IPS-NIHi7 (cell line): Measurements from ENCODE around the gene CTNND1.
"Not testable (repeated sequence)": the region's sequence is repeated elsewhere in the genome, so short reads cannot be mapped to it uniquely, and the experiment has no call there.

ENCODE experiments used
- DNase-seq: peaks from one replicate; pipeline ENCODE4 v3.0.0; 2012; ENCODE audit warnings: mixed read lengths; ENCODE audit errors: extremely low spot score

Gene CTNND1, protein sequence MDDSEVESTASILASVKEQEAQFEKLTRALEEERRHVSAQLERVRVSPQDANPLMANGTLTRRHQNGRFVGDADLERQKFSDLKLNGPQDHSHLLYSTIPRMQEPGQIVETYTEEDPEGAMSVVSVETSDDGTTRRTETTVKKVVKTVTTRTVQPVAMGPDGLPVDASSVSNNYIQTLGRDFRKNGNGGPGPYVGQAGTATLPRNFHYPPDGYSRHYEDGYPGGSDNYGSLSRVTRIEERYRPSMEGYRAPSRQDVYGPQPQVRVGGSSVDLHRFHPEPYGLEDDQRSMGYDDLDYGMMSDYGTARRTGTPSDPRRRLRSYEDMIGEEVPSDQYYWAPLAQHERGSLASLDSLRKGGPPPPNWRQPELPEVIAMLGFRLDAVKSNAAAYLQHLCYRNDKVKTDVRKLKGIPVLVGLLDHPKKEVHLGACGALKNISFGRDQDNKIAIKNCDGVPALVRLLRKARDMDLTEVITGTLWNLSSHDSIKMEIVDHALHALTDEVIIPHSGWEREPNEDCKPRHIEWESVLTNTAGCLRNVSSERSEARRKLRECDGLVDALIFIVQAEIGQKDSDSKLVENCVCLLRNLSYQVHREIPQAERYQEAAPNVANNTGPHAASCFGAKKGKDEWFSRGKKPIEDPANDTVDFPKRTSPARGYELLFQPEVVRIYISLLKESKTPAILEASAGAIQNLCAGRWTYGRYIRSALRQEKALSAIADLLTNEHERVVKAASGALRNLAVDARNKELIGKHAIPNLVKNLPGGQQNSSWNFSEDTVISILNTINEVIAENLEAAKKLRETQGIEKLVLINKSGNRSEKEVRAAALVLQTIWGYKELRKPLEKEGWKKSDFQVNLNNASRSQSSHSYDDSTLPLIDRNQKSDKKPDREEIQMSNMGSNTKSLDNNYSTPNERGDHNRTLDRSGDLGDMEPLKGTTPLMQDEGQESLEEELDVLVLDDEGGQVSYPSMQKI

DNA sequence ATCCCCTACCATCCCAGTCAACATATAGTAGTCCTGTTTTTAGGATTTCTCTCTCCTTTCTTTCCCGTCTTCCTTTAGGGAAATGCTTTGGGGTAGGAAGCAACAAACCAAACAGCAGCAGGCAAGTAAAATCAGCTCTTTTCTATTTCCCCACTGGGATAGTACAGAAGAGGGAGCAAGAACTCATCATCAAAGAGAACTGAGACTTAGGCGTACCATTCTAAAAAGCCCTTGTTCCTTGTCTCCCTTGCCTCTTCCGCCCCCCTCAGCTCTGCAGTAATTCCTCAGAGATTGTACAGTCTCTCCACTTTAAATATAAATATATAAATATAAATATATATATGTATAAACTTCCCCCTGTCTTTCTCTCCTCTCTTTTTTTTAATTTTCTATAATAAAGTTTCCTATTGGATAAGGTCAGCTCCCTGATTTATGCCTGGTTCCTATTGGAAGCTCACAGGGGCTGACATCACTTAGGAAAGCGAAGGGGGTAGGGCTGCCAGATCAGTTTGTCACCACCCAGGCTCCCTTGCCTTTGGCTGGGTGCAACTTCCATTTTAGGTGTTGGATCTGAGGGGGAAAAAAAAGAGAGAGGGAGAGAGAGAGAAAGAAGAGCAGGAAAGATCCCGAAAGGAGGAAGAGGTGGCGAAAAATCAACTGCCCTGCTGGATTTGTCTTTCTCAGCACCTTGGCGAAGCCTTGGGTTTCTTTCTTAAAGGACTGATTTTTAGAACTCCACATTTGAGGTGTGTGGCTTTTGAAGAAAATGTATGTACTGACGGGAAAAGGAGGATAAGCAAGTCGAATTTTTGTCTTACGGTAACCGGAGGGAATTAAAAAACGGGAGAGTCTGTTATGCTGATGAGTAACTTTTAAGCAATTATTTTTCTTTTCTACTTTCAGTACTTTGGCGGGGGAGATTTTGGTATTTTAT is at the start of gene CTNND1:
Gene CTNND1, plus strand, starts transcription at position 502 of the 934 bp plus-strand sequence. CDS start 29,677 bp downstream, outside the sequence.
- peak; percentile 95 for DNase-seq

DNA sequence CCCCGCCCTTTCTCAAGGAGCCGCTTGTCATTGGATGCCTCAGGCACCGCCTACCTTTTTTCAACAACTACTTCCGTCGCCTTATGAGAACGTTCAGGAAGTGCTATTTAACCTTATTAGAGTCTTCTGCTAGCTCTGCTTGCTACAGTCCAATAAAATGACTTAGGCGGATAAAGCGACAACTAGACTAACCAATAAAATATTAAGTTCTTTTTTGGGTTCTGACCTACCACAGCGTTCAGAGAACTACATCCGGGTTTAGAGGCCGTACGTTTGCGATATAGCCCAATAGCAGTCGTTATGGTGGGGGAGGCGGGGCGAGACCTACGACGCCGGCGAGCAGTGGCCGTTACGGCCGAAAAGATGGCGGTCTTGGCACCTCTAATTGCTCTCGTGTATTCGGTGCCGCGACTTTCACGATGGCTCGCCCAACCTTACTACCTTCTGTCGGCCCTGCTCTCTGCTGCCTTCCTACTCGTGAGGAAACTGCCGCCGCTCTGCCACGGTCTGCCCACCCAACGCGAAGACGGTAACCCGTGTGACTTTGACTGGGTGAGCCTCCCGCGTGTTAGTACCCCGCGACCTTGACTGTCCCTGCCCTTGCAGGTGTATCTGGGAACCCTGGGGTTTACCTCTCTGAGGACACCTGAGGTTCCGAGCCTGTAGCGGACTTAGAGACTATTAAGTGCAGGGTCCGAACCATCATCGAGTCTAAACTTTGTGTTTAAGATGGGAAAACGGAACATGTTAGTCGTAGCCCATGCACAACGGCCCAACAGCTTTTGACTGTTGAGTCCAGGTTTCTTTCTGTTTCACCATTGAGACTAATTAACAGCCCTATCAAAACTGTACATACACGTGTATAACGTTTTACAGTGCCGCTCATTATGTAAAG is 49.1 kb upstream of the CTNND1 start, which contains the start of gene TMX2:
Gene TMX2, plus strand, starts transcription at position 338 of the 895 bp plus-strand sequence. Its CDS starts 26 bp downstream, at position 364.
- DNase-seq: peak; percentile 89

DNA sequence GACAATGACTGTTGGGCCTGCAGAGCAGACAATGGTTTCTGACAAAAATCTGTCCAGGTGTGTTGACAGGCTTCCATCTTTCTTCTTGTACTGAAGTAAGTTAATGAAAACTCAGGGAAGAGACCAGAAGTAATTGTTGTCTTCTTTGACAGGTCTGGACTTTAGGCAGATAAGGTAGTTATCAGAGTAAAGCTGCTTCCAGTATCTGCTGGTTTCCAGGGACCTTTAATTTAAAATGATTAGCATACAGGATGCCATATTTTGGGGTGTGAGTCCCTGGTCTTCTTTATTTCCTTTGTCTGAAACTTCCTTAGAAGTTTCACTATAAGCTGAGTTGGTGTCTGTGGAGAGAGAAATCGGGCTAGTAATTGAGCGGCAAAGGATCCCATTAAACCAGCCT is 47.8 kb upstream of the CTNND1 start:
- no peak for DNase-seq

DNA sequence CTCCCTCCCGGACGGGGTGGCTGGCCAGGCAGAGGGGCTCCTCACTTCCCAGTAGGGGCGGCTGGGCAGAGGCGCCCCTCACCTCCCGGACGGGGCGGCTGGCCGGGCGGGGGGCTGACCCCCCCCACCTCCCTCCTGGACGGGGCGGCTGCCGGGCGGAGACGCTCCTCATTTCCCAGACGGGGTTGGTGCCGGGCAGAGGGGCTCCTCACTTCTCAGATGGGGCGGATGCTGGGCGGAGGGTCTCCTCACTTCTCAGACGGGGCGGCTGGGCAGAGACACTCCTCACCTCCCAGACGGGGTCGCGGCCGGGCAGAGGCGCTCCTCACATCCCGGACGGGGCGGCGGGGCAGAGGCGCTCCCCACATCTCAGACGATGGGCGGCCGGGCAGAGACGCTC is 44.9 kb upstream of the CTNND1 start:
- DNase-seq: not testable (repeated sequence)

DNA sequence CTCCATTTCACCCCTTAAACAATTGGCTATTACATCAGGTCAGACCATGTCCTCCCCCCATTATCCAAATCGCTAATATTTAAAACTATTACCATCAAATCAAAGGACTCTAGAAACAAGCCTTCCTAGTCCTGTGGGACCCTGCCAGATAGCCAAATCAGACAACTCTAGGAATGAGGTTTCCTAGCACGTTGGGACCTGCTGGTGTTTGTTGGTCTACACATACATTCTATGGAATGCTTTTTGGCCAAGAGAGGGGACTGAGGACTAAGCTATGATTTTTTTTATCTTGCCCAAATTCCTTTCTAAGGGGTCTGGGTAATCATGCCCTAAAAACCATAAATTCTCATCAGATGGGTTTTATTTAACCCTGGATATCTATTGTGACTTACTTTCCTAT is 34.4 kb upstream of the CTNND1 start:
- DNase-seq: no peak

DNA sequence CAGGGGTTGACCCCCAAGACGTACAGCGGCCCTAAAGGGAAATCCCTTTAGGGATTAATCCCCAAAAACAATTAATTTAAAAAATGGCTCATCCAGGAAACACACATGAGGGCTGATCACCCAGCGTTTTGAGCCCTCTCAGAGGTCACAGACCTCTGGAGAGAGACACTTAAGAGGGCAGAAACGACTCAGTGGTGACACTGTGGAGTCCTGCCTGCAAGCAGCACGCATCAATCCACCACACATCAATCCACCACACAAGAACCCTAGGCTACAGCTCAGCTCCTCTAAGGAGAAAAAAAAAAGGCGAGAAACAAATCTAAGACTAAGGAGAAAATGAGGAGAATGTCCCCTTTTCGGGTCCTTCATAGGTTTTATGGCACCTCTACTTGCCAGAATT is 32.8 kb upstream of the CTNND1 start:
- no peak for DNase-seq

DNA sequence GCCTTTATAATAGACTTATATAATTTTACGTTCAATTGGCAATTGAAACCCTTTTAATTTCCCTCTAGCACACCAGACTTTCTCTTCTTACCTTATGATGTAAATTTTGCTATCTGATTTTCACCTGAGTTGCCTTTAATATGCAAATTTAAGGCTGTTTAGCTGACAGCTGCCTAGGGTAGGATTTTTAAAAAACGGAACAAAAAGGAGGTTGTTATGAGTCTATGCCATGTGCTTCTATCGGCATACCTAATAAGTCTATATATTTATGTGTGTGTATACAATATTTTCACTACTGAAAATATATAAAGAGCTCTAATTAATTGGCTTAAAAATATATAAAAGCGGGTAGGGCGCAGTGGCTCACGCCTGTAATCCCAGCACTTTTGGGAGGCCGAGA is 32.1 kb upstream of the CTNND1 start:
- DNase-seq: no peak

DNA sequence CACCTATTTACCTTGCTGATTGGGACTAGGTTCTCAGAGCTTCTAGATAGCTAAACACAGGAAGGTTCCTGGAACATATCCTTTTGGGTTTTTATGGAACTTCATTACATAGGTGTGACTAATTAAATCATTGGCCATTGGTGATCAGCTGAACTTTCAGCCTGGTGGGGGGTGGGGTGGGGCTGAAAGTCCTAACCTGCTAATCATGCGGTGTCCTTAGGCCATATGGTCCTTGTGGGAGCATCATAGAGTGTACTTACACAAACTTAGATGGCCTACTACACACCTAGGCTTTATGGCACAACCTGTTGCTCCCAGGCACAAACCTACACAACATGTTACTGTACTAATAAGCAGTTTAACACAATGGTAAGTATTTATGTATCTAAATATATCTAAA is 28.9 kb upstream of the CTNND1 start:
- DNase-seq: no peak

DNA sequence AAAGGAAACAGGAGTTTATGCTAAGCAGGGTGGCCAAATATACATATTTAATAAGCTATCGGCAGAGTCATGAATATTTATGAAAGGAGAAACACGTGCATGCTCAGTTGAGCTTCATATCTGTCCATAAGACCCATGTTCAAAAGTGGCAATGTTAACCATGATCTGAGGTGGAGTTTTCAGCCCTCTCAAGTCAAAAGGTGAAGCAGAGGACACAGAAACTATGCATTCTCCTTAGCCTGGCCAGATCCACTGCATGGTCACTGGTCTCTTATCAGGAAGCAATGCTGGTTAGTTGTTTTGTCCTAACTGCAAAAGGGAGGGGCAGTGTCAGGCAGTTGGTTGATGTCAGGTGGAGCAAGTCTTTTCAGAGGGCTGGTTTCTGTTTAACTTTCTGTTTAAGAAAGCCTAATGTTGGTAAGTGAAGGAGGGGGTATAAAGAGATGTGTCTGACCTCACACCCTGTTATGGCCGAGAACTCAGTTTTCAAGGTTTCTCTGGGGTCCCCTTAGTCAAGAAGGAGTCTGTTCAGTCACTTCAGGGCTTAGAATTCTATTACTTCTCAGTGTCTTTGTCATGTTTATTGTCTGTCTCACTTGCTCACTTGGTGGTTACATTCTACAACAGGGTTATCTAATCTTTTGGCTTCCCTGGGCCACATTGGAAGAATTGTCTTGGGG is 25.8 kb upstream of the CTNND1 start:
- no peak for DNase-seq

DNA sequence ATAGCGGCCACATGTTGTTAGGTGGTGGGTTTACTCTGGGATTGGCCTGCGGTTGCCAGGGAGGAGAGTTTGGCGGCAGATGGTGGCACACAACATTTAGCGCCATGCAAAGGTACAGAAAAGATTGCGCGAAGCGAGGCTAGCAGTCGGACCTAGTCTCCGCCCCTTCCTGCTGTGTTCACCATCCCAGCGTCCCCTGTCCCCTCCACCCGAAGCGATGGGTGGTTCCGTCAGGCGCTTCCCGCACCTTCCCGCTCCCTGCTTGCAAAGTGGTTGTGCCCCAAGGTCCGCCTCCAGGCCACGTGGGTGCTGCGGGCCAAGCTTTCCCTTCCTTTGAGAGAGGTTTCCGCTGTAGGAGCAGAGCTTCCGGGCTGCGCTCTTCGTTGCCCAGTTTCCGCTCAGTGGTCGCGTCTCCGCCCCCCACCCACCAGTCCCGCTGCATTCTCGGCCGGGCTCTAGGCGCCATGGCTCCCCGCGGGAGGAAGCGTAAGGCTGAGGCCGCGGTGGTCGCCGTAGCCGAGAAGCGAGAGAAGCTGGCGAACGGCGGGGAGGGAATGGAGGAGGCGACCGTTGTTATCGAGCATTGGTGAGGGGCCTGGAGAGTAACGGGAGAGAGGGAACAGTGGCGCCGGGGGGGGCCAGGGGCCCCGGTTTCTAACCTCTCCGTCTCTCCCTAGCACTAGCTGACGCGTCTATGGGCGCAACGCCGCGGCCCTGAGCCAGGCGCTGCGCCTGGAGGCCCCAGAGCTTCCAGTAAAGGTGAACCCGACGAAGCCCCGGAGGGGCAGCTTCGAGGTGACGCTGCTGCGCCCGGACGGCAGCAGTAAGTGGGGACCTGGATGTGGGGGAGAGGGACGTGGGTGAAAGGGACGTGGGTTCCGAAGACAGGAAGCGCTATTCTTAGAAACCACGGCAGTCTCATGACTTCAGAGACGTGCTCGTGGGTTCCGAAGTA is 20.2 kb upstream of the CTNND1 start, which contains the start of gene SELENOH:
Gene SELENOH, plus strand, starts transcription at position 360 of the 955 bp plus-strand sequence. Its CDS starts 105 bp downstream, at position 465.
- peak; percentile 97 for DNase-seq

DNA sequence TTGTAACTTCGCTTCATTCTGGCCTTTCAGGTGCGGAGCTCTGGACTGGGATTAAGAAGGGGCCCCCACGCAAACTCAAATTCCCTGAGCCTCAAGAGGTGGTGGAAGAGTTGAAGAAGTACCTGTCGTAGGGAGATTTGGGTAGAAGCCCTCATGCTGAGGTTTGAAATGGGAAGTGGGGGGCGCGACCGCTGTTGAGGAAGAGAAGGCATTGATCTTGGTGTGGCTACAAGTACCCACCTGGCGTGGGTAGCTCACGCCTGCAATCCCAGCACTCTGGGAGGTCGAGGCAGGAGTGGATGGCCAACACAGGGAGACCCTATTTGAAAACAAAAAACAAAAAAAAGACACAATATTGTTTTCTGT is 19.5 kb upstream of the CTNND1 start:
- no peak for DNase-seq

DNA sequence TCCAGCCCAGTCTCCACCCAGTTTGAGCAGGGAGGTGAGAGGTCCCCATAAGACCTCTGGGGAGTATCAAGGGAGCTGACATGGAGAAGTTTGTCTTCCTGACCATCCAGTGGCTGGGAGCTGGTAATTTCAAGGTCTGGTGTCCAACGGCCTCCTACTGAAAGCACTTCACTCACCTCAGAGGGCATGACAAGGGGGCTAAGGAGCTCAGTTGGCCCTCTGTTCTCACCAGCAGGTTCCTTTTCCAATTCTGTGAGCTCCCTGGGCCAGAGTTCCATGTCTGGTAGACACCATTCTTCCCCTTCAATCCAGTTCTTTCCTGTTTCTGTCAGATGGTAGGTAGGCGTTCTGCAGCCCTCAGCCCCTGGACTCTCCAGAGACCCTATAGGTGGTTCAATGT is 17.2 kb upstream of the CTNND1 start:
- DNase-seq: no peak

DNA sequence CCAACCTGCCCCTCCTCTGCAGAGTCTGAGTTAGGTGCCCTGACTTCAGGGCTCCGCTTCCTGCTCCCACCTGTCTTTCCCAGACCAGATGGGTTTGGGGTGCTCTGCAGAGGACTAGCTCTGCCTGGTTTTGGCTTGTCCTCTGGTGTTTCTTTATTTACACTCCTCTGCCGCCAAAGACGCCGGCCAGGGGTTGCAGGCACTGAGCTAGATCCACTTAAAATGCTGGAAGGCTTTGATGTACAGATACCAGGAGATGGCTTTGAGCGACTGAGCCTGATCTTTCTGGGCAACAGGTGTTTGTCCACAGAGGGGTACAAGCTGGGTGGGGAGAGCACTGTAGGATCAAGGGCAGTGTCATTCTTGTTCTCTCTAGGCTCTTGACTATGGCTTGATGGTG is 16.4 kb upstream of the CTNND1 start:
- no peak for DNase-seq

DNA sequence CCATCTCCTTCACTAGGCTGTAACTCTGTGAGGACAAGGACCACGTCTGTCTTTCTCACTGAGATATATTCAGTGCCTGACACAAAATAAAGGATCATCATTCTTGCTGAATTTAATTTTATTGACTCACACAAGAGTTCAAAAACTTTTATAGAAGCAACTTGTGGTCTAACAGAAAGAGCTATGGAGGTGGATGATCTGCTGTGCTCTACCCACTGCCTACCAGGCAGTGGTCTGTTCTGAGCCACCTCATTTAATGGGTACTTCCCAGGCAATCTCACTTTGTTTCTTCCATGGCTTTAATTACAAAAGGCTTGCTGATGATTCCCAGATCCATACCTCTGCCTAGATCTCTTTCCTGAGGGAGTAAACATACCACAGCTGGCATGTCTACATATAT is 14.7 kb upstream of the CTNND1 start:
- no peak for DNase-seq

DNA sequence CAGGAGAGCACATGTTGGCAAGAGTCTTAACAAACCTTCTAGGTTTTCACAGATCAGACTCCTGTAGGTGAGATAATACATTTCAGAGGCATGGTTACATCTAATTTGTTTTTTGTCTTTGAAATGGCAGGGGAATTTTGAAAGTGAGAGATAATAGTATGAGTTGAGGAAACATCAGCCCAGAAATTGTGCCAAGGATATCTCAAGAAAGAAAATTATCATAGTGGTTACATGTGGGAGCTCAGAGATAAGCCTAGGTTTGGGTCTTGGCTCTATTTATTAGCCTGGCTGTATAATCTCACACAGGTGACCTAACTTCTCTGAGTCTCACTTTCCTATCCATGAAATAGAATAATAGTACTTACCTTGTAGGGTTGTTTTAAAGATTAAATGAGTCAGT is 10.4 kb upstream of the CTNND1 start:
- DNase-seq: no peak

DNA sequence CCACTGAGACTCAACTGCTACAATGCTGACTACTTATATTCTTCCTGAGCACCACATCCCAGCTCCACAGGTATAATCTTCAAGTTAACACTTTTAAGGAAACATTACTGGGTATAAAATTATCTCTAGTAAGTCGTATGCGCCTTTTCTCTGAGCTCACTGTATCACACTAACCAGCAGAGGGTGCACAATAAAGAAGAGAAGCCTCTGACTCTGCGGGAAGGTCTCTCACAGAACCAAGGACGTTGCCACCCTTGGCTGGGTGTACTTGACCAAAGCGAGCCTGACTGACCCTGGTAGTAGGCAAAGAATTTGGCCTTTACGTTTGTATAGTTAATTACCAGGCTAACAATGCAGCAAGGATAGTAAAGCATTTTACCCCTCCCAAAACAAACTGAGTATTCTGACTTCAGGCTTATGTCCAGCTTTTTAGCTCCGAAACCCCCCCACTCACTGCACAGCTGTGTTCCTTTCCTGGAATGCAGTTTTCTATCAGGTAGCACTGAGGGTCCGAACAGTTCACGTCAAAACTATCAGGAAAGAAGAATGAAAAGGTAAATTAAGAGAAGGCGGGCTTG is 9.8 kb upstream of the CTNND1 start, which contains the start of gene BTBD18:
Gene BTBD18, minus strand, starts transcription at position 144 of the 578 bp plus-strand sequence. CDS start 631 bp downstream, outside the sequence.
- peak; percentile 67 for DNase-seq

DNA sequence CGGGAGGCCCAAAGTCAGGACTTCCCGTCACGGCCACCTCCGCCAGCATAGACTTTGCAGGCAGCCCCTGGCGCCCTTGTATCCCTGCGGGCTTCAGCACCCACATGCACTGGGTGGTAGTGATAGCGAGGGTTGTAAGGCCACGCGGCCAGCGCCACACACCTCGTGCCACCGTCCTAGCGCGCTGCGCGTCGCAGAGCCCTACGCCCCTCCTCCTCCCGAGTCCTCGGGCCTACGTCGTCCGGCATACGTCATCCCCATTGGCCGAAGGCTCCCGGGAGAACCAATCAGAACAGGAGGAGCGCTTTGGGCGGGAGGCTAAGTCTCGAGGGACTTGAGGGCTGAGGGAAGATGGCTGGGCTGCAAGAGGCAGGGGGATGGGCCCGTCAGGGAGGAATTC is 8.6 kb upstream of the CTNND1 start:
- DNase-seq: peak; percentile 27

DNA sequence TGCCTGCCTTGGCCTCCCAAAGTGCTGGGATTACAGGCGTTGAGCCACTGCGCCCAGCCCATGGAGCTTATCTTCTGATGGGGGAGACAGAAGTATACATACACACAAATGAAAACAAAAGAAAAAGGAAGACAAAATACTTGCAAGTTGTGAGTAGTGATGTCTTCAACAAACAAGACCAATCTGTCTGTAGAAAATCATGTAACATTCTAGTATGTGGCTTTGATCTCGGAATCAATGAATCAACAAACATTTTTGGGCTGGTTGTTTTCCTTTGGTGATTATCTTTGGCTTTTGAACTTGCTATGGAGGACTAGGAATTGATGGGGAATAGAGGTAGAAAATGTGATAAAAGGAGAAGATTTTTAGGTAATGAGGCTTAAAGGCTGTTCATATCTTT is 3.4 kb upstream of the CTNND1 start:
- DNase-seq: no peak
